Prostate gland (tissue), 2 donors: ENCODE data around the gene ST6GALNAC4. TPM values are rescaled to one million over a fixed set of nuclear protein-coding genes. Genes with fewer than 3 reads are reported as not detected.

Source experiments
- DNase-seq: peaks from one replicate; pipeline ENCODE4 v3.0.0-alpha.2; 2019; ENCODE audit warnings: low spot score
- H3K27ac ChIP-seq, 2 donors: fragments of 200-600 bp; sonication (generic); 2 replicates each; pipeline ENCODE4 v1.5.1; 2017 to 2019
- H3K27me3 ChIP-seq: fragments of 200-600 bp; sonication (generic); replicated peaks from 2 replicates; pipeline ENCODE4 v1.5.1; 2019; ENCODE audit not compliant: insufficient read depth
- H3K36me3 ChIP-seq, 2 donors: fragments of 200-600 bp; sonication (generic); 1 replicate in 1 of 2; 2 replicates in 1 of 2; pipeline versions ENCODE4 v1.5.1 to v1.8.1; 2017 to 2019
- H3K4me1 ChIP-seq: fragments of 200-600 bp; sonication (generic); replicated peaks from 2 replicates; pipeline ENCODE4 v1.5.1; 2019
- H3K4me3 ChIP-seq, 2 donors: fragments of 200-600 bp; sonication (generic); 2 replicates each; pipeline ENCODE4 v1.5.1; 2017 to 2019
- H3K9me3 ChIP-seq: fragments of 200-600 bp; sonication (generic); 2 replicates; pipeline ENCODE4 v1.5.1; 2017
- CTCF ChIP-seq, 4 experiments: fragments of 200-600 bp in 2 of 4; fragments of 450-650 bp in 2 of 4; sonication (generic) in 2 of 4; IDR thresholded peaks; 1 replicate in 3 of 4; 2 replicates in 1 of 4; pipeline ENCODE4 v1.5.1; 2016 to 2019; ENCODE audit warnings: antibody characterized with exemption in 4 of 4, mild to moderate bottlenecking in 2 of 4, moderate library complexity in 2 of 4
- POLR2A ChIP-seq: fragments of 450-650 bp; IDR thresholded peaks from one replicate; pipeline ENCODE4 v1.6.1; 2016; ENCODE audit warnings: antibody characterized with exemption, mild to moderate bottlenecking
- POLR2AphosphoS5 ChIP-seq: sonication (generic); formaldehyde crosslinking; IDR thresholded peaks from one replicate; pipeline ENCODE4 v1.6.1; 2017; ENCODE audit warnings: antibody characterized with exemption
- WGBS: methylation state at CpG from one replicate; pipeline ENCODE4 v1.1.5; 2018; 5-methylcytosine and 5-hydroxymethylcytosine counted together
- intact Hi-C: fragments of 100-400 bp; cut with DNase I; formaldehyde crosslinking; loops from one replicate; pipeline ENCODE4 v1.14.2; 2022
- total RNA-seq, 2 donors: library from RNA; depleted of rRNA; stranded (reverse); fragments of >200 nt; gene quantifications; one replicate each; pipeline ENCODE4 v1.1.0, GENCODE V29; 2016

Gene ST6GALNAC4
- total RNA-seq, 2 donors from 2014 or later: 21.8 to 47.0 TPM

- Histone ChIP-seq H3K27me3 (no peaks in the 10 kb centered on the region), H3K27ac (peak overlapping the region in 1 of 2 donors; percentile 67), H3K4me1 (peaks cover 28% of the 10 kb centered on the region), H3K4me3 (no peak overlapping the region), H3K9me3 (no peaks in the 10 kb centered on the region), H3K36me3 (no peaks in the 10 kb centered on the region)
- intact Hi-C loops: no loop called here
- TF ChIP-seq CTCF (IDR thresholded peaks at IDR 0.05) (no peak), POLR2A (no peak), POLR2AphosphoS5 (no peak)
- WGBS: 89% methylated on average over 4 of the region's 4 CpGs
- DNase-seq: no peak
Measured at GRCh38 chr9:127959398-127959797, 42.6 kb upstream of the ST6GALNAC4 start.

- H3K4me1 ChIP-seq: peaks cover 24% of the 10 kb centered on the region
Measured at GRCh38 chr9:127958728-127959127, 41.9 kb upstream of the ST6GALNAC4 start.

GRCh38 chr9:127955294-127956015 is 38.6 kb upstream of the ST6GALNAC4 start:
- H3K4me1 ChIP-seq: peaks cover 16% of the 10 kb centered on the region
- no peak overlapping the region for H3K4me3 ChIP-seq
- intact Hi-C loops: no loop called here
- 19% methylated on average over 12 of the region's 12 CpGs for WGBS
- TF ChIP-seq POLR2A (peak; percentile 62), CTCF (IDR thresholded peaks at IDR 0.05) (peak; percentile 21 to 91 (median 66)), POLR2AphosphoS5 (peak; percentile 100)
- peak; percentile 98 for DNase-seq
- H3K27me3 ChIP-seq: no peaks in the 10 kb centered on the region
- H3K9me3 ChIP-seq: no peaks in the 10 kb centered on the region
- no peaks in the 10 kb centered on the region for H3K36me3 ChIP-seq
- peak overlapping the region; percentile 76 for H3K27ac ChIP-seq

More at GRCh38 chr9:127958728-127959127, 41.9 kb upstream of the ST6GALNAC4 start:
- WGBS: 94% methylated on average over 1 of the region's 1 CpG
- no peak for DNase-seq
- Histone ChIP-seq H3K9me3 (no peaks in the 10 kb centered on the region), H3K4me3 (no peak overlapping the region), H3K27ac (no peak overlapping the region), H3K36me3 (no peaks in the 10 kb centered on the region), H3K27me3 (no peaks in the 10 kb centered on the region)
- intact Hi-C loops: no loop called here
- TF ChIP-seq CTCF (IDR thresholded peaks at IDR 0.05) (no peak), POLR2A (no peak), POLR2AphosphoS5 (no peak)

- no peak overlapping the region for H3K4me3 ChIP-seq
- no peaks in the 10 kb centered on the region for H3K9me3 ChIP-seq
- H3K4me1 ChIP-seq: peaks cover 16% of the 10 kb centered on the region
- no peaks in the 10 kb centered on the region for H3K27me3 ChIP-seq
- no peaks in the 10 kb centered on the region for H3K36me3 ChIP-seq
- DNase-seq: no peak
- WGBS: 12% methylated on average over 12 of the region's 13 CpGs
- intact Hi-C loops: no loop called here
- peak overlapping the region; percentile 76 for H3K27ac ChIP-seq
- TF ChIP-seq POLR2A: no peak
- no peak for TF ChIP-seq CTCF (IDR thresholded peaks at IDR 0.05)
- TF ChIP-seq POLR2AphosphoS5: no peak
Measured at GRCh38 chr9:127954831-127955293, 38.0 kb upstream of the ST6GALNAC4 start.
